ENCODE results near the gene PER2. TPM values are rescaled to one million over a fixed set of nuclear protein-coding genes. Genes with fewer than 3 reads are reported as not detected.

Gene PER2
- total and polyA plus RNA-seq, 2 of the 13 experiments (the other 11 are each of a cell fraction or from before 2014, with no cell fraction given): 5.1 to 9.4 TPM

- Histone ChIP-seq H2AFZ (ENCODE audit: low read length) (peak overlapping the region; percentile 24), H3K9ac (ENCODE audit: insufficient read depth, low read depth, low read length) (peak overlapping the region; percentile 52), H3K4me1 (ENCODE audit: insufficient read depth, low read length) (peaks cover 50% of the 10 kb centered on the region), H3K36me3 (replicated peaks in 1 of 2; ENCODE audit: control insufficient read depth in 1 of 2, insufficient read depth in 2 of 2, low read length in 2 of 2) (peaks cover 18 to 73% of the 10 kb centered on the region in 2 experiments), H3K9me3 (ENCODE audit: low read length) (no peaks in the 10 kb centered on the region), H3K27me3 (ENCODE audit: control insufficient read depth in 1 of 2, insufficient read depth in 2 of 2, low read length in 2 of 2) (no peaks in the 10 kb centered on the region), H3K4me3 (replicated peaks in 1 of 3; ENCODE audit: insufficient read depth in 1 of 3, low read depth in 2 of 3, low read length in 3 of 3) (peak overlapping the region in 1 of 3 experiments; percentile 44; a peak in 2 of 6 replicates), H3K4me2 (ENCODE audit: low read depth, low read length) (peak overlapping the region; percentile 77), H4K20me1 (ENCODE audit: insufficient read depth, low read length) (no peaks in the 10 kb centered on the region), H3K27ac (ENCODE audit: extremely low read length, insufficient read depth, low read length) (peak overlapping the region; percentile 88), H3K79me2 (ENCODE audit: insufficient read depth, low read length) (no peaks in the 10 kb centered on the region)
- 8% methylated on average over 13 of the region's 13 CpGs for WGBS (ENCODE audit: low lambda C conversion rate)
- in situ Hi-C loops (cut with HindIII; ENCODE audit: extremely low pct_ligation_motif_present, low pct_unique_long_range_greater_than_20kb) (loop anchor here (10.0 kb wide), 1 partner anchor 409 kb away; the partner anchor contains the start of gene RAMP1), intact Hi-C loops (cut with micrococcal nuclease; ENCODE audit: unreplicated experiment) (loop anchor here (1.0 kb wide), 4 partner anchors 22 to 405 kb away; partner anchors contain the start of gene ILKAP)
- BruUV-seq (replicated peaks): TSS peak; percentile 46
- ATAC-seq (peak; percentile 93), FAIRE-seq (peak; percentile 100), DNase-seq (ENCODE audit: low spot score) (peak; percentile 98)
- ChIA-PET CTCF (ENCODE audit: low intra/inter-chr PET ratio, low total read pairs) (interaction anchor here (0.6 to 2.2 kb wide), 5 partner anchors 19 to 405 kb away, joined by 3 to 6 read pairs (median 3); partner anchors contain the start of gene PER2), POLR2A (interaction anchor here (0.8 to 3.1 kb wide), 12 partner anchors 11 to 405 kb away, joined by 3 to 44 read pairs (median 6); partner anchors contain the start of genes HES6, PER2 and SCLY)
- no peak for TF ChIP-seq GPBP1L1 (CRISPR knock-in tag; IDR thresholded peaks at IDR 0.05)
- no peak; the same call in 1 of the 2 replicates for TF ChIP-seq CHD4 (IDR thresholded peaks at IDR 0.05; ENCODE audit: borderline replicate concordance, low read length)
- peak; percentile 64; the same call in 1 of the 2 replicates for TF ChIP-seq BORCS8-MEF2B (CRISPR knock-in tag; IDR thresholded peaks at IDR 0.05)
- no peak for TF ChIP-seq ZBTB8A (CRISPR knock-in tag; IDR thresholded peaks at IDR 0.05; ENCODE audit: borderline replicate concordance, low read depth)
- TF ChIP-seq NCOA2 (CRISPR knock-in tag; IDR thresholded peaks at IDR 0.05): peak; percentile 56
- no peak for TF ChIP-seq PTBP1 (IDR thresholded peaks at IDR 0.05; ENCODE audit: low read depth, low read length, poor library complexity, severe bottlenecking)
- 0 out of 2 replicates have a peak, but pooled peaks have one; percentile 11 for TF ChIP-seq NR2F2 (IDR thresholded peaks at IDR 0.05; ENCODE audit: borderline replicate concordance, low read depth)
- TF ChIP-seq ZNF44 (CRISPR knock-in tag; IDR thresholded peaks at IDR 0.05): no peak
- peak; percentile 81; the same call in 1 of the 2 replicates for TF ChIP-seq RFXAP (CRISPR knock-in tag; IDR thresholded peaks at IDR 0.05; ENCODE audit: borderline replicate concordance)
- 0 out of 2 replicates have a peak, but pooled peaks have one; percentile 55 for TF ChIP-seq HOXD1 (CRISPR knock-in tag; IDR thresholded peaks at IDR 0.05)
- TF ChIP-seq DMTF1 (CRISPR knock-in tag; IDR thresholded peaks at IDR 0.05): no peak
- 0 out of 2 replicates have a peak, but pooled peaks have one; percentile 67 for TF ChIP-seq MLXIP (CRISPR knock-in tag; IDR thresholded peaks at IDR 0.05; ENCODE audit: borderline replicate concordance)
- TF ChIP-seq ZBTB7B (CRISPR knock-in tag; IDR thresholded peaks at IDR 0.05): 0 out of 2 replicates have a peak, but pooled peaks have one; percentile 26
- no peak for TF ChIP-seq ZNF577 (CRISPR knock-in tag; IDR thresholded peaks at IDR 0.05; ENCODE audit: borderline replicate concordance, low read depth)
- no peak for TF ChIP-seq ZNF335 (CRISPR knock-in tag; IDR thresholded peaks at IDR 0.05)
- TF ChIP-seq HNF4A (CRISPR knock-in tag; IDR thresholded peaks at IDR 0.05): peak; percentile 98
These were observed 25.0 kb downstream of the PER2 start for GRCh38 chr2:238263204-238264071.
